HPDE6-E6E7 (cell line): ENCODE measurements around the gene PRDM4.
A peak's percentile ranks its signal among the peaks of the same experiment; 100 is the strongest.
"Not testable (repeated sequence)": the region's sequence is repeated elsewhere in the genome, so short reads cannot be mapped to it uniquely, and the experiment has no call there.

Source experiments
- DNase-seq: peaks from one replicate; pipeline ENCODE4 v3.0.0; 2011; ENCODE audit warnings: missing footprints; ENCODE audit errors: extremely low spot score

Gene PRDM4

GRCh38 chr12:107767466-107767865 lies 6.5 kb upstream of the PRDM4 start:
- no peak for DNase-seq

- no peak for DNase-seq
Measured at GRCh38 chr12:107765316-107765715, 4.4 kb upstream of the PRDM4 start.

- no peak for DNase-seq
Measured at GRCh38 chr12:107764626-107765025, 3.7 kb upstream of the PRDM4 start.

- no peak for DNase-seq
Measured at GRCh38 chr12:107762874-107763273, 1.9 kb upstream of the PRDM4 start.

GRCh38 chr12:107761502-107761904 lies 566 bp upstream of the PRDM4 start:
- no peak for DNase-seq

- no peak for DNase-seq
Measured at GRCh38 chr12:107760207-107760808, 629 bp downstream of the PRDM4 start.

- DNase-seq = peak; percentile 59
Measured at GRCh38 chr12:107759410-107759809, 1.5 kb downstream of the PRDM4 start.

- no peak for DNase-seq
Measured at GRCh38 chr12:107749083-107749482, 11.9 kb downstream of the PRDM4 start.

- no peak for DNase-seq
Measured at GRCh38 chr12:107748472-107748871, 12.5 kb downstream of the PRDM4 start.

GRCh38 chr12:107736914-107737313 lies 24.0 kb downstream of the PRDM4 start:
- DNase-seq = no peak

- DNase-seq = no peak
Measured at GRCh38 chr12:107735763-107736162, 25.2 kb downstream of the PRDM4 start.

GRCh38 chr12:107734139-107734538 lies 26.8 kb downstream of the PRDM4 start:
- DNase-seq = no peak

- no peak for DNase-seq
Measured at GRCh38 chr12:107732365-107732764, 28.6 kb downstream of the PRDM4 start.

- peak; percentile 27 for DNase-seq
Measured at GRCh38 chr12:107731366-107731765, 29.6 kb downstream of the PRDM4 start.

- no peak for DNase-seq
Measured at GRCh38 chr12:107730618-107731341, 30.2 kb downstream of the PRDM4 start.

- DNase-seq = not testable (repeated sequence)
Measured at GRCh38 chr12:107727742-107728141, 33.2 kb downstream of the PRDM4 start.

GRCh38 chr12:107727327-107727726 lies 33.6 kb downstream of the PRDM4 start:
- DNase-seq = not testable (repeated sequence)

- DNase-seq = no peak
Measured at GRCh38 chr12:107718606-107719005, 42.3 kb downstream of the PRDM4 start.

GRCh38 chr12:107715780-107716179 lies 45.2 kb downstream of the PRDM4 start:
- no peak for DNase-seq

- DNase-seq = not testable (repeated sequence)
Measured at GRCh38 chr12:107705522-107705921, 55.4 kb downstream of the PRDM4 start.

- DNase-seq = no peak
Measured at GRCh38 chr12:107704041-107704440, 56.9 kb downstream of the PRDM4 start.

- no peak for DNase-seq
Measured at GRCh38 chr12:107702106-107702505, 58.8 kb downstream of the PRDM4 start.

GRCh38 chr12:107695772-107696171 lies 65.2 kb downstream of the PRDM4 start:
- not testable (repeated sequence) for DNase-seq
